PC-9 (cell line): Measurements from ENCODE around the gene CELA3B. TPM values are rescaled to one million over a fixed set of nuclear protein-coding genes. Genes with fewer than 3 reads are reported as not detected.

ENCODE experiments used
- BruUV-seq: library from RNA; stranded (reverse); fragments of 400-500 nt; replicated peaks from 2 replicates; lab custom pipeline; 2021; lab: Mats Ljungman, UMichigan
- CTCF ChIA-PET: fragments of 300-600 bp; sonication (Branson Sonifier 250); formaldehyde crosslinking; loops from one replicate; lab custom pipeline; 2022; ENCODE audit warnings: antibody characterized with exemption; lab: Charles Lee
- POLR2A ChIA-PET: fragments of 300-600 bp; sonication (Branson Sonifier 250); formaldehyde crosslinking; loops from one replicate; lab custom pipeline; 2022; ENCODE audit warnings: antibody characterized with exemption; ENCODE audit not compliant: unreplicated experiment; lab: Charles Lee
- DNase-seq, 2 experiments: peaks; one replicate each; pipeline versions ENCODE4 v3.0.0 to v3.0.0-alpha.2; 2015 to 2022; ENCODE audit warnings: mixed read lengths in 1 of 2
- H2AFZ ChIP-seq: fragments of 200-600 bp; sonication (generic); 2 replicates; pipeline ENCODE4 v1.8.1; 2017; ENCODE audit warnings: antibody characterized with exemption
- H3F3A ChIP-seq: fragments of 200-600 bp; sonication (generic); 2 replicates; pipeline ENCODE4 v1.8.1; 2017; ENCODE audit warnings: antibody characterized with exemption, mild to moderate bottlenecking, low read depth; ENCODE audit not compliant: insufficient read depth
- H3K27ac ChIP-seq: fragments of 200-600 bp; sonication (generic); 2 replicates; pipeline ENCODE4 v1.6.1; 2016; ENCODE audit warnings: mixed run types
- H3K27me3 ChIP-seq: fragments of 200-600 bp; sonication (generic); 2 replicates; pipeline ENCODE4 v1.6.1; 2016; ENCODE audit warnings: low read depth, mixed run types; ENCODE audit not compliant: insufficient read depth
- H3K36me3 ChIP-seq: fragments of 200-600 bp; sonication (generic); 2 replicates; pipeline ENCODE4 v1.6.1; 2016; ENCODE audit warnings: low read depth, mixed run types
- H3K4me1 ChIP-seq: fragments of 200-600 bp; sonication (generic); replicated peaks from 2 replicates; pipeline ENCODE4 v1.6.1; 2016; ENCODE audit warnings: mixed run types; ENCODE audit not compliant: insufficient read depth
- H3K4me2 ChIP-seq: fragments of 200-600 bp; sonication (generic); 2 replicates; pipeline ENCODE4 v1.6.1; 2017; ENCODE audit warnings: mixed run types
- H3K4me3 ChIP-seq: fragments of 200-600 bp; sonication (generic); 2 replicates; pipeline ENCODE4 v1.6.1; 2016; ENCODE audit warnings: mixed run types
- H3K79me2 ChIP-seq: fragments of 200-600 bp; sonication (generic); 2 replicates; pipeline ENCODE4 v1.6.1; 2017; ENCODE audit warnings: low read depth, mixed run types
- H3K9me2 ChIP-seq: fragments of 200-600 bp; sonication (generic); 2 replicates; pipeline ENCODE4 v1.8.1; 2017; ENCODE audit warnings: mild to moderate bottlenecking; ENCODE audit not compliant: insufficient read depth
- H3K9me3 ChIP-seq: fragments of 200-600 bp; sonication (generic); 2 replicates; pipeline ENCODE4 v1.8.1; 2016; ENCODE audit warnings: low read depth; ENCODE audit not compliant: insufficient read depth
- H4K20me1 ChIP-seq: fragments of 200-600 bp; sonication (generic); 2 replicates; pipeline ENCODE4 v1.8.1; 2017; ENCODE audit not compliant: insufficient read depth
- EZH2 ChIP-seq: fragments of 200-600 bp; sonication (generic); IDR thresholded peaks from 2 replicates; pipeline ENCODE4 v1.8.0; 2017; ENCODE audit warnings: antibody characterized with exemption, low read depth
- intact Hi-C: fragments of 100-400 bp; cut with micrococcal nuclease; formaldehyde crosslinking; loops from one replicate; pipeline ENCODE4 v1.10.0; 2022; ENCODE audit not compliant: unreplicated experiment
- total RNA-seq: library from RNA; stranded (reverse); gene quantifications from 2 replicates; pipeline ENCODE4 v1.2.3, GENCODE V29; 2021
- TF ChIP-seq, protein P1 (sequence below): fragments of 200-600 bp; sonication (generic); conservative IDR thresholded peaks from 2 replicates; pipeline ENCODE4 v1.6.1; 2017; ENCODE audit warnings: mixed run types, antibody characterized with exemption, mild to moderate bottlenecking, moderate library complexity

CELA3B gene
- total RNA-seq, 1 experiment from 2014 or later: not detected

DNA sequence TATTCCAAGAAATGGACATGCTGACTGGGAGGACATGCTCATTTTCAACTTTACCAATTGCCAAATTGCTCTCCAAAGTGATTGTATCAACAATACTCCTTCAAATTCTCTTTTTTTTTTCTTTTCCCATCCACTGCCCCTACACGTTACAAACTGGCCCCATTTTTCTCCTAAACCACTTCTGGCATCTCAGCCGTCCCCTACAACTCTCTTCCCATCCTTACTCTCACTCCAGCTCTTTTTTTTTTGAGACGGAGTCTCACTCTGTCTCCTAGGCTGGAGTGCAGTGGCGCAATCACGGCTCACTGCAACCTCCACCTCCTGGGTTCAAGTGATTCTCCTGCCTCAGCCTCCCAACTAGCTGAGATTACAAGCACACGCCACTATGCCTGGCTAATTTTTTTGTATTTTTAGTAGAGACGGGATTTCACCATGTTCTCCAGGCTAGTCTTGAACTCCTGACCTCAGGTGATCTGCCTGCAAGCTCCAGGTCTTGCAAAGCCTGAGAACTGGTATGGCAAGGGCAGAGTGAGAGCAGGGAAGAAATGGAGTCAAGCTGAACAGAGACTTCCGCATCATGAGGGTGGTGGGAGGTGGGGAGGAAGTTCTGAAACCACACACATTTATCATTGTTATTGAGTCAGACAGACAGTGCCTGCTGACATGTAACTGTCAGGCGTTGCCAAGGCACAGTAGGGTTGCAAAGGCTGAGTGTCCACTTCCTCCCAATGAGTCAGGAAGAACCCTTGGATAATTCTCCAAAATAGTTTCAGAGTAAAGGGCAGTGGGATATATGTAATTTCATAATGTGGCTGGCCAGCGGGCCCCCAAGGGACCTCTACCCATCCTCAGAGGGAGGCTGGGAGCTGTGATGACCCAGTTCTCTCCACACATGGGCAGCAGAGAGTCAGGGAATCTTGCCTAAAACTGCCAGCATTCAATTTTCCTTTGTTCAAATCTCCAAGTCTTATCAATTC is 42.0 kb downstream of the CELA3B start:
- intact Hi-C loops: no loop called here
- Histone ChIP-seq H3F3A (peaks cover 16% of the 10 kb centered on the region), H3K27ac (peak overlapping the region; percentile 84), H3K79me2 (no peaks in the 10 kb centered on the region), H3K9me2 (no peaks in the 10 kb centered on the region), H4K20me1 (no peaks in the 10 kb centered on the region), H2AFZ (no peak overlapping the region), H3K4me3 (no peak overlapping the region), H3K4me1 (peaks cover 10% of the 10 kb centered on the region), H3K36me3 (no peaks in the 10 kb centered on the region), H3K9me3 (no peaks in the 10 kb centered on the region), H3K27me3 (no peaks in the 10 kb centered on the region), H3K4me2 (peak overlapping the region; percentile 46)
- BruUV-seq: no TSS peak
- DNase-seq: peak; percentile 75 to 95
- TF ChIP-seq, protein P1, sequence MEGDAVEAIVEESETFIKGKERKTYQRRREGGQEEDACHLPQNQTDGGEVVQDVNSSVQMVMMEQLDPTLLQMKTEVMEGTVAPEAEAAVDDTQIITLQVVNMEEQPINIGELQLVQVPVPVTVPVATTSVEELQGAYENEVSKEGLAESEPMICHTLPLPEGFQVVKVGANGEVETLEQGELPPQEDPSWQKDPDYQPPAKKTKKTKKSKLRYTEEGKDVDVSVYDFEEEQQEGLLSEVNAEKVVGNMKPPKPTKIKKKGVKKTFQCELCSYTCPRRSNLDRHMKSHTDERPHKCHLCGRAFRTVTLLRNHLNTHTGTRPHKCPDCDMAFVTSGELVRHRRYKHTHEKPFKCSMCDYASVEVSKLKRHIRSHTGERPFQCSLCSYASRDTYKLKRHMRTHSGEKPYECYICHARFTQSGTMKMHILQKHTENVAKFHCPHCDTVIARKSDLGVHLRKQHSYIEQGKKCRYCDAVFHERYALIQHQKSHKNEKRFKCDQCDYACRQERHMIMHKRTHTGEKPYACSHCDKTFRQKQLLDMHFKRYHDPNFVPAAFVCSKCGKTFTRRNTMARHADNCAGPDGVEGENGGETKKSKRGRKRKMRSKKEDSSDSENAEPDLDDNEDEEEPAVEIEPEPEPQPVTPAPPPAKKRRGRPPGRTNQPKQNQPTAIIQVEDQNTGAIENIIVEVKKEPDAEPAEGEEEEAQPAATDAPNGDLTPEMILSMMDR: peak; percentile 43; the same call in 1 of the 2 replicates
- TF ChIP-seq EZH2: no peak
- ChIA-PET CTCF (interaction anchor here (0.6 to 0.7 kb wide), 2 partner anchors 315 to 749 kb away, joined by 3 to 4 read pairs; no protein-coding TSS in a partner anchor), POLR2A (interaction anchor here (0.6 to 0.8 kb wide), 2 partner anchors 12 to 594 kb away, joined by 3 to 4 read pairs; no protein-coding TSS in a partner anchor)

DNA sequence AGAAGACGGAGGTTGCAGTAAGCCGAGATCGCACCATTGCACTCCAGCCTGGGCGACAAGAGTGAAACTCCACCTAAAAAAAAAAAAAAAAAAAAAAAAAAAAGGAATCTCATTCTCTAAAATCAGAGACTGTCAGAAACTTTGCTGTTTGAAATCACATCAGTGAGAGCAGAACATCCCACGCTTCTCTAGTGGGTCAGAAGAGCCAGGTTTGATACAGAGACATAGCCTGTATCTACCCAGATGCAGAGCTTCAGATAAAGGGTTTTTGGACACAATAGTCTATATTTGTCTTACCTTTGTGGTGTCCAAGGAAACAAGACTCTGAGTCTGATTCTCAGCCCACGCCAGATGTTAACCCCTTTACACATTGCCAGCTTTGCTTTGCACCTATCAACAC is 44.2 kb downstream of the CELA3B start:
- ChIA-PET CTCF (no interaction called here), POLR2A (no interaction called here)
- BruUV-seq: no TSS peak
- no peak for TF ChIP-seq EZH2
- TF ChIP-seq, protein P1: no peak
- DNase-seq: no peak
- Histone ChIP-seq H3K27ac (no peak overlapping the region), H3F3A (peaks cover 29% of the 10 kb centered on the region), H2AFZ (no peak overlapping the region), H3K9me3 (no peaks in the 10 kb centered on the region), H3K9me2 (no peaks in the 10 kb centered on the region), H4K20me1 (no peaks in the 10 kb centered on the region), H3K4me2 (no peak overlapping the region), H3K79me2 (peaks cover 3% of the 10 kb centered on the region; the same call in 1 of the 2 replicates), H3K36me3 (no peaks in the 10 kb centered on the region), H3K4me1 (peaks cover 10% of the 10 kb centered on the region), H3K4me3 (no peak overlapping the region), H3K27me3 (no peaks in the 10 kb centered on the region)
- intact Hi-C loops: loop anchor here (10.0 kb wide), 2 partner anchors 56 to 394 kb away; no protein-coding TSS in a partner anchor
